ENCODE data around the gene HNF1B. TPM values are rescaled to one million over a fixed set of nuclear protein-coding genes. Genes with fewer than 3 reads are reported as not detected.

HNF1B gene
- total and polyA plus RNA-seq, 8 donors: 9.6 to 40.6 (median 36.1) TPM

GRCh38 chr17:37696366-37696765 lies 48.5 kb downstream of the HNF1B start:
- no peak overlapping the region for H3K4me3 ChIP-seq
- H3K36me3 ChIP-seq: no peaks in the 10 kb centered on the region
- DNase-seq (no peak), ATAC-seq (no peak)
- H3K27me3 ChIP-seq: no peaks in the 10 kb centered on the region
- H3K9me3 ChIP-seq: no peaks in the 10 kb centered on the region
- TF ChIP-seq, protein P1, sequence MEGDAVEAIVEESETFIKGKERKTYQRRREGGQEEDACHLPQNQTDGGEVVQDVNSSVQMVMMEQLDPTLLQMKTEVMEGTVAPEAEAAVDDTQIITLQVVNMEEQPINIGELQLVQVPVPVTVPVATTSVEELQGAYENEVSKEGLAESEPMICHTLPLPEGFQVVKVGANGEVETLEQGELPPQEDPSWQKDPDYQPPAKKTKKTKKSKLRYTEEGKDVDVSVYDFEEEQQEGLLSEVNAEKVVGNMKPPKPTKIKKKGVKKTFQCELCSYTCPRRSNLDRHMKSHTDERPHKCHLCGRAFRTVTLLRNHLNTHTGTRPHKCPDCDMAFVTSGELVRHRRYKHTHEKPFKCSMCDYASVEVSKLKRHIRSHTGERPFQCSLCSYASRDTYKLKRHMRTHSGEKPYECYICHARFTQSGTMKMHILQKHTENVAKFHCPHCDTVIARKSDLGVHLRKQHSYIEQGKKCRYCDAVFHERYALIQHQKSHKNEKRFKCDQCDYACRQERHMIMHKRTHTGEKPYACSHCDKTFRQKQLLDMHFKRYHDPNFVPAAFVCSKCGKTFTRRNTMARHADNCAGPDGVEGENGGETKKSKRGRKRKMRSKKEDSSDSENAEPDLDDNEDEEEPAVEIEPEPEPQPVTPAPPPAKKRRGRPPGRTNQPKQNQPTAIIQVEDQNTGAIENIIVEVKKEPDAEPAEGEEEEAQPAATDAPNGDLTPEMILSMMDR (IDR thresholded peaks at IDR 0.05): no peak
- H3K27ac ChIP-seq: no peak overlapping the region
- intact Hi-C loops (cut with DNase I): no loop called here
- no peaks in the 10 kb centered on the region for H3K4me1 ChIP-seq

DNA sequence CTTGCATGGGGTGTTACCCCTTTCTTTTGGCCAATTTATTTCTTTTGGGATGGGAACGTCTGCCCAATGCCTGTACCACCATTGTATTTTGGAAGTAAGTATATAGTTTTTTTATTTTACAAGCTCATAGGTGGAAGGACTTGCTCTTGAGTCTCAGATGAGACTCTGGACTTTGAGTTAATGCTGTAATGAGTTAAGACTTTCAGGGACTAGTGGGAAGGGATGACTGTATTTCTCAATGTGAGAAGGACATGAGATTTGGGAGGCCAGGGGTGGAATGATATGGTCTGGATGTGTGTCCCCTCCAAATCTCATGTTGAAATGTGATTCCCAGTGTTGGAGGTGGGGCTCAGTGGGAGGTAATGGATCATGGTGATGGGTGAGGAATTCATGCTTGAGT lies 49.1 kb downstream of the HNF1B start:
- no peaks in the 10 kb centered on the region for H3K9me3 ChIP-seq
- ATAC-seq: no peak
- H3K36me3 ChIP-seq: no peaks in the 10 kb centered on the region
- H3K4me3 ChIP-seq: no peak overlapping the region
- H3K27me3 ChIP-seq: no peaks in the 10 kb centered on the region
- no peaks in the 10 kb centered on the region for H3K4me1 ChIP-seq
- H3K27ac ChIP-seq: no peak overlapping the region
- DNase-seq: no peak
- TF ChIP-seq, protein P1 (IDR thresholded peaks at IDR 0.05): no peak
- intact Hi-C loops (cut with DNase I): no loop called here

DNA sequence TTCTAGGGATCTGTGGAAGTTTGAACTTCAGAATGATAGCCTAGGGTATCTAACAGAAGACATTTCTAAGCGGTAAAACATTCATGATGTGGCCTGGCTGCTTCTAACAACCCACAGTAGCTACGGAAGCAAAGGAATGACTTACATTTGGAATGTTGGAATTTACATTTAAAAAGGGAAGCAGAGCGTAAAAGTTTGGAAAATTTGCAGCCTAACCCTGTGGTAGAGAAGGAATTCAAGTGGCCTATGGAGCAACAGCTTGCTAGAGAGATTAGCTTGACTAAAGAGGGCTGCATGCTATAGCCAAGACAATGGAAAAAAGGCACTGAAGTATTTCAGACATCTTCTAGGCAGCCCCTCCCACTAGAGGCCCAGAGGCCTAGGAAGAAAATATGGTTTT lies 50.1 kb downstream of the HNF1B start:
- intact Hi-C loops (cut with DNase I): no loop called here
- Histone ChIP-seq H3K4me1 (no peaks in the 10 kb centered on the region), H3K27ac (no peak overlapping the region), H3K4me3 (no peak overlapping the region), H3K9me3 (no peaks in the 10 kb centered on the region), H3K27me3 (no peaks in the 10 kb centered on the region), H3K36me3 (no peaks in the 10 kb centered on the region)
- ATAC-seq (no peak), DNase-seq (no peak)
- TF ChIP-seq, protein P1 (IDR thresholded peaks at IDR 0.05): no peak

- ATAC-seq (no peak), DNase-seq (no peak)
- Histone ChIP-seq H3K27me3 (no peaks in the 10 kb centered on the region), H3K4me3 (no peak overlapping the region), H3K36me3 (no peaks in the 10 kb centered on the region), H3K4me1 (no peaks in the 10 kb centered on the region), H3K27ac (no peak overlapping the region), H3K9me3 (no peaks in the 10 kb centered on the region)
- intact Hi-C loops (cut with DNase I): no loop called here
- TF ChIP-seq, protein P1 (IDR thresholded peaks at IDR 0.05): no peak
Observed at GRCh38 chr17:37693328-37693727, 51.5 kb downstream of the HNF1B start.

GRCh38 chr17:37691807-37692206 lies 53.1 kb downstream of the HNF1B start:
- intact Hi-C loops (cut with DNase I): no loop called here
- no peak for ATAC-seq
- no peak overlapping the region for H3K4me3 ChIP-seq

More at GRCh38 chr17:37691807-37692206, 53.1 kb downstream of the HNF1B start:
- Histone ChIP-seq H3K4me1 (no peaks in the 10 kb centered on the region), H3K27me3 (no peaks in the 10 kb centered on the region), H3K36me3 (no peaks in the 10 kb centered on the region), H3K9me3 (no peaks in the 10 kb centered on the region), H3K27ac (no peak overlapping the region)
- TF ChIP-seq, protein P1 (IDR thresholded peaks at IDR 0.05): no peak
- no peak for DNase-seq
